Colonic mucosa (tissue), 4 donors: ENCODE data around the gene CHI3L2. TPM values are rescaled to one million over a fixed set of nuclear protein-coding genes. Genes with fewer than 3 reads are reported as not detected.

Experiments
- DNase-seq: peaks from one replicate; pipeline ENCODE4 v3.0.0-alpha.2; 2020
- H3K27ac ChIP-seq: fragments of 200-600 bp; one replicate; pipeline ENCODE4 v1.8.0; 2021
- H3K27me3 ChIP-seq: fragments of 200-600 bp; one replicate; pipeline ENCODE4 v1.8.0; 2021
- H3K36me3 ChIP-seq: fragments of 200-600 bp; one replicate; pipeline ENCODE4 v1.8.0; 2021
- H3K4me1 ChIP-seq: fragments of 200-600 bp; one replicate; pipeline ENCODE4 v1.8.0; 2021; ENCODE audit warnings: mild to moderate bottlenecking
- H3K4me3 ChIP-seq: fragments of 200-600 bp; one replicate; pipeline ENCODE4 v1.8.0; 2021
- H3K9ac ChIP-seq, 2 donors: one replicate each; pipeline ENCODE4 v1.7.0; 2013; ENCODE audit warnings: control low read depth in 2 of 2, low read depth in 2 of 2, low read length in 2 of 2
- H3K9me3 ChIP-seq: fragments of 200-600 bp; one replicate; pipeline ENCODE4 v1.8.0; 2021
- CTCF ChIP-seq: fragments of 200-600 bp; IDR thresholded peaks from one replicate; pipeline ENCODE4 v1.8.0; 2022; ENCODE audit warnings: antibody characterized with exemption, mild to moderate bottlenecking
- intact Hi-C: fragments of 100-400 bp; cut with DNase I; formaldehyde crosslinking; loops from one replicate; pipeline ENCODE4 v1.14.1; 2022
- total RNA-seq, 2 donors: library from RNA; stranded (reverse); fragmentation: NEBNext Ultra II Directional in 1 of 2; extraction: Animal tissue kit (Norgen Biotek cat#: 25700) in 1 of 2; gene quantifications; one replicate each; pipeline ENCODE4 v1.2.1, GENCODE V29; 2021
- donor health status: healthy.
- donor health status: DM: no; HTN: no; CAD: no.
- donor health status: DM: no; HTN: no; CAD: no.

CHI3L2 gene
- total RNA-seq, 2 donors from 2014 or later, result 0.49 to 0.53 TPM

- no peaks in the 10 kb centered on the region for H3K36me3 ChIP-seq
- no peak for TF ChIP-seq CTCF
- H3K27ac ChIP-seq, result no peak overlapping the region
- intact Hi-C loops, result no loop called here
- no peak for DNase-seq
- no peaks in the 10 kb centered on the region for H3K27me3 ChIP-seq
- H3K4me1 ChIP-seq, result no peaks in the 10 kb centered on the region
- no peaks in the 10 kb centered on the region for H3K9me3 ChIP-seq
- H3K4me3 ChIP-seq, result no peak overlapping the region
- H3K9ac ChIP-seq, result no peak overlapping the region
Observed at GRCh38 chr1:111236379-111236778, 8.9 kb downstream of the CHI3L2 start.

- Histone ChIP-seq H3K27ac (no peak overlapping the region), H3K4me1 (no peaks in the 10 kb centered on the region), H3K9ac (no peak overlapping the region), H3K9me3 (no peaks in the 10 kb centered on the region), H3K4me3 (no peak overlapping the region), H3K36me3 (no peaks in the 10 kb centered on the region), H3K27me3 (no peaks in the 10 kb centered on the region)
- intact Hi-C loops, result no loop called here
- no peak for TF ChIP-seq CTCF
- no peak for DNase-seq
Observed at GRCh38 chr1:111236806-111237205, 9.3 kb downstream of the CHI3L2 start.

- no peaks in the 10 kb centered on the region for H3K27me3 ChIP-seq
- no peak overlapping the region for H3K27ac ChIP-seq
- H3K4me1 ChIP-seq, result no peaks in the 10 kb centered on the region
- H3K9ac ChIP-seq, result no peak overlapping the region
- no peak for DNase-seq
- intact Hi-C loops, result no loop called here
- H3K4me3 ChIP-seq, result no peak overlapping the region
- H3K36me3 ChIP-seq, result no peaks in the 10 kb centered on the region
- no peak for TF ChIP-seq CTCF
- H3K9me3 ChIP-seq, result no peaks in the 10 kb centered on the region
Observed at GRCh38 chr1:111238056-111238795, 10.7 kb downstream of the CHI3L2 start.

- Histone ChIP-seq H3K4me1 (no peaks in the 10 kb centered on the region), H3K27me3 (no peaks in the 10 kb centered on the region), H3K9ac (no peak overlapping the region), H3K36me3 (no peaks in the 10 kb centered on the region), H3K4me3 (no peak overlapping the region), H3K9me3 (no peaks in the 10 kb centered on the region), H3K27ac (no peak overlapping the region)
- no peak for TF ChIP-seq CTCF
- intact Hi-C loops, result no loop called here
- no peak for DNase-seq
Observed at GRCh38 chr1:111241797-111242196, 14.3 kb downstream of the CHI3L2 start.

GRCh38 chr1:111242805-111243523 is 15.5 kb downstream of the CHI3L2 start:
- H3K9me3 ChIP-seq, result no peaks in the 10 kb centered on the region
- no peak overlapping the region for H3K4me3 ChIP-seq
- TF ChIP-seq CTCF, result no peak
- no peaks in the 10 kb centered on the region for H3K27me3 ChIP-seq
- no peak for DNase-seq
- no peaks in the 10 kb centered on the region for H3K4me1 ChIP-seq
- intact Hi-C loops, result no loop called here
- H3K36me3 ChIP-seq, result no peaks in the 10 kb centered on the region
- no peak overlapping the region for H3K27ac ChIP-seq
- no peak overlapping the region for H3K9ac ChIP-seq
